ENCODE data around the gene YPEL5. TPM values are rescaled to one million over a fixed set of nuclear protein-coding genes. Genes with fewer than 3 reads are reported as not detected.

Gene YPEL5
- total RNA-seq, 1 experiment from 2014 or later = 27.3 TPM

- no peaks in the 10 kb centered on the region for H3K27me3 Mint-ChIP-seq (ENCODE audit: low read depth)
- H3K27ac Mint-ChIP-seq = no peak overlapping the region
- no peak overlapping the region for H3K4me3 Mint-ChIP-seq
- H3K36me3 Mint-ChIP-seq = 0 out of 2 replicates have a peak, but pooled peaks cover 3% of the 10 kb centered on the region
- no peak for ATAC-seq
- ChIA-PET CTCF (no interaction called here), POLR2A (no interaction called here)
- no peak for DNase-seq (ENCODE audit: low spot score)
- TF ChIP-seq GABPB1 (CRISPR knock-in tag; IDR thresholded peaks at IDR 0.05) (peak; percentile 93), MLX (CRISPR knock-in tag; IDR thresholded peaks at IDR 0.05) (no peak)
- 0 out of 2 replicates have a peak, but pooled peaks cover 6% of the 10 kb centered on the region for H3K4me1 Mint-ChIP-seq
- H3K9me3 Mint-ChIP-seq = peaks cover 14% of the 10 kb centered on the region
Observed at GRCh38 chr2:30185178-30185577, 38.4 kb downstream of the YPEL5 start.

- ATAC-seq (no peak), DNase-seq (ENCODE audit: low spot score) (no peak)
- Mint-ChIP-seq H3K36me3 (0 out of 2 replicates have a peak, but pooled peaks cover 6% of the 10 kb centered on the region), H3K9me3 (peaks cover 14% of the 10 kb centered on the region), H3K4me3 (no peak overlapping the region), H3K4me1 (peaks cover 18% of the 10 kb centered on the region), H3K27me3 (ENCODE audit: low read depth) (no peaks in the 10 kb centered on the region), H3K27ac (no peak overlapping the region)
- TF ChIP-seq NFYB (CRISPR knock-in tag; conservative IDR thresholded peaks at IDR 0.05; ENCODE audit: low read depth) (no peak), IRF2 (CRISPR knock-in tag; IDR thresholded peaks at IDR 0.05; ENCODE audit: borderline replicate concordance, low read depth) (no peak), ZNF232 (CRISPR knock-in tag; IDR thresholded peaks at IDR 0.05) (no peak), FOXJ3 (CRISPR knock-in tag; IDR thresholded peaks at IDR 0.05; ENCODE audit: borderline replicate concordance) (no peak), PRRX2 (CRISPR knock-in tag; IDR thresholded peaks at IDR 0.05) (no peak), AR (CRISPR knock-in tag; IDR thresholded peaks at IDR 0.05) (no peak), PRDM15 (CRISPR knock-in tag; IDR thresholded peaks at IDR 0.05) (no peak), NFE2L1 (CRISPR knock-in tag; IDR thresholded peaks at IDR 0.05) (no peak), SP1 (CRISPR knock-in tag; conservative IDR thresholded peaks at IDR 0.05) (no peak), PREB (CRISPR knock-in tag; IDR thresholded peaks at IDR 0.05; ENCODE audit: borderline replicate concordance) (no peak), MAX (CRISPR knock-in tag; IDR thresholded peaks at IDR 0.05) (no peak), NR1H2 (CRISPR knock-in tag; IDR thresholded peaks at IDR 0.05) (no peak), MXD4 (CRISPR knock-in tag; IDR thresholded peaks at IDR 0.05; ENCODE audit: borderline replicate concordance) (no peak), USF2 (CRISPR knock-in tag; IDR thresholded peaks at IDR 0.05) (no peak), NR2C2 (CRISPR knock-in tag; IDR thresholded peaks at IDR 0.05) (no peak)
- ChIA-PET CTCF (interaction anchor here (1.3 kb wide), 2 partner anchors 24 to 40 kb away, joined by 4 read pairs; no protein-coding TSS in a partner anchor), POLR2A (no interaction called here)
Observed at GRCh38 chr2:30188292-30188691, 41.5 kb downstream of the YPEL5 start.

Measured in WTC11 (cell line).